DND-41 (cell line): ENCODE results near the gene ARHGAP18.
A peak's percentile ranks its signal among the peaks of the same experiment; 100 is the strongest.

Experiments used
- ATAC-seq: fragments of 200-7000 bp; cut with Tn5 transposase; 3 replicates; pipeline ENCODE4 v1.9.1; 2021; ENCODE audit warnings: low read depth; ENCODE audit not compliant: insufficient read depth
- DNase-seq: peaks from one replicate; pipeline ENCODE4 v3.0.0-alpha.2; 2020
- H2AFZ ChIP-seq: 2 replicates; pipeline ENCODE4 v1.6.0; 2012; ENCODE audit warnings: low read depth, low read length
- H3K27ac ChIP-seq: 2 replicates; pipeline ENCODE4 v1.5.1; 2012; ENCODE audit warnings: low read length, inconsistent platforms
- H3K27me3 ChIP-seq: fragments of 200-600 bp; sonication (generic); 2 replicates; pipeline ENCODE4 v1.6.0; 2012; ENCODE audit warnings: low read length, mild to moderate bottlenecking, inconsistent platforms; ENCODE audit not compliant: insufficient read depth, poor library complexity
- H3K36me3 ChIP-seq: 2 replicates; pipeline ENCODE4 v1.5.1; 2012; ENCODE audit warnings: low read length, inconsistent platforms; ENCODE audit not compliant: insufficient read depth
- H3K4me1 ChIP-seq: 2 replicates; pipeline ENCODE4 v1.5.1; 2012; ENCODE audit warnings: mild to moderate bottlenecking, low read length; ENCODE audit not compliant: insufficient read depth
- H3K4me2 ChIP-seq: 2 replicates; pipeline ENCODE4 v1.6.0; 2012; ENCODE audit warnings: mild to moderate bottlenecking, moderate library complexity, low read length, inconsistent platforms; ENCODE audit not compliant: insufficient read depth
- H3K4me3 ChIP-seq, 2 experiments: fragments of 200-600 bp in 1 of 2; shearing (Covaris generic) in 1 of 2; 2 replicates each; pipeline ENCODE4 v1.5.1; 2012 to 2016; ENCODE audit warnings: inconsistent platforms in 2 of 2, low read length in 2 of 2, mild to moderate bottlenecking in 2 of 2, low read depth in 1 of 2, moderate library complexity in 1 of 2
- H3K79me2 ChIP-seq: 2 replicates; pipeline ENCODE4 v1.6.0; 2012; ENCODE audit warnings: low read length, inconsistent platforms; ENCODE audit not compliant: insufficient read depth
- H3K9ac ChIP-seq: 2 replicates; pipeline ENCODE4 v1.6.0; 2012; ENCODE audit warnings: low read depth, mild to moderate bottlenecking, inconsistent platforms, low read length, moderate library complexity
- H3K9me3 ChIP-seq: 2 replicates; pipeline ENCODE4 v1.5.1; 2012; ENCODE audit warnings: low read length, moderate library complexity, mild to moderate bottlenecking, inconsistent platforms; ENCODE audit not compliant: insufficient read depth, severe bottlenecking
- H4K20me1 ChIP-seq: 2 replicates; pipeline ENCODE4 v1.6.0; 2012; ENCODE audit warnings: low read length; ENCODE audit not compliant: insufficient read depth
- EZH2 ChIP-seq: IDR thresholded peaks from 3 replicates; pipeline ENCODE4 v1.6.1; 2012; ENCODE audit warnings: borderline replicate concordance, low read depth, mild to moderate bottlenecking, moderate library complexity, low read length, inconsistent platforms; ENCODE audit not compliant: severe bottlenecking
- TF ChIP-seq, protein P1 (sequence below): IDR thresholded peaks from 2 replicates; pipeline ENCODE4 v1.5.1; 2012; ENCODE audit warnings: borderline replicate concordance, low read length, moderate library complexity, mild to moderate bottlenecking; ENCODE audit not compliant: poor library complexity, severe bottlenecking; ENCODE audit errors: extremely low read depth

The ARHGAP18 gene

DNA sequence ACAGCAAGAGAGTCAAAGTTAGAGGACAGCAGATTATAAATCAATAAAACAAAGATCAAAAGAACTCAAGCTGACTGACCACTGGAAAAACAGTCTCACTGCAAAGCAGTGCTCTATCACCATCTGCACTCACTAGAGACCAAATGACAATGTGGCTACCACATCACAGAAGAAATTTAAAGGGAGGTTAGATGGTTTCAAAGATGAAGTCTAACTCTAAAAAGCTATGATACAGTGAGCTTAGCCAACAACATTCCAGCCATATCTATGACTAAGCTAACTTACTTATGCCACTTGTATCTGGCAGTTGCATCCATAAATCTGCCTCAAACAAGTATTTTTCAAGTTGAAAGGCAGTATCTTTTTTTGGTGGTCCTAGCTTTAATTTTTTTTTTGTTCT, 68.6 kb downstream of the ARHGAP18 start:
- Histone ChIP-seq H3K4me3 (no peak overlapping the region), H2AFZ (no peak overlapping the region), H3K4me1 (no peaks in the 10 kb centered on the region), H3K9ac (no peak overlapping the region), H3K27me3 (no peaks in the 10 kb centered on the region), H3K79me2 (no peaks in the 10 kb centered on the region), H3K27ac (no peak overlapping the region), H4K20me1 (no peaks in the 10 kb centered on the region), H3K9me3 (no peaks in the 10 kb centered on the region), H3K36me3 (0 out of 2 replicates have a peak, but pooled peaks cover 3% of the 10 kb centered on the region), H3K4me2 (no peak overlapping the region)
- no peak for TF ChIP-seq EZH2
- TF ChIP-seq, protein P1, sequence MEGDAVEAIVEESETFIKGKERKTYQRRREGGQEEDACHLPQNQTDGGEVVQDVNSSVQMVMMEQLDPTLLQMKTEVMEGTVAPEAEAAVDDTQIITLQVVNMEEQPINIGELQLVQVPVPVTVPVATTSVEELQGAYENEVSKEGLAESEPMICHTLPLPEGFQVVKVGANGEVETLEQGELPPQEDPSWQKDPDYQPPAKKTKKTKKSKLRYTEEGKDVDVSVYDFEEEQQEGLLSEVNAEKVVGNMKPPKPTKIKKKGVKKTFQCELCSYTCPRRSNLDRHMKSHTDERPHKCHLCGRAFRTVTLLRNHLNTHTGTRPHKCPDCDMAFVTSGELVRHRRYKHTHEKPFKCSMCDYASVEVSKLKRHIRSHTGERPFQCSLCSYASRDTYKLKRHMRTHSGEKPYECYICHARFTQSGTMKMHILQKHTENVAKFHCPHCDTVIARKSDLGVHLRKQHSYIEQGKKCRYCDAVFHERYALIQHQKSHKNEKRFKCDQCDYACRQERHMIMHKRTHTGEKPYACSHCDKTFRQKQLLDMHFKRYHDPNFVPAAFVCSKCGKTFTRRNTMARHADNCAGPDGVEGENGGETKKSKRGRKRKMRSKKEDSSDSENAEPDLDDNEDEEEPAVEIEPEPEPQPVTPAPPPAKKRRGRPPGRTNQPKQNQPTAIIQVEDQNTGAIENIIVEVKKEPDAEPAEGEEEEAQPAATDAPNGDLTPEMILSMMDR, result no peak
- no peak for DNase-seq
- ATAC-seq, result 0 out of 3 replicates have a peak, but pooled peaks have one; percentile 33

GRCh38 chr6:129638686-129639085, 71.3 kb downstream of the ARHGAP18 start:
- ATAC-seq (no peak), DNase-seq (no peak)
- 0 out of 2 replicates have a peak, but pooled peaks cover 3% of the 10 kb centered on the region for H3K36me3 ChIP-seq
- H3K27ac ChIP-seq, result no peak overlapping the region
- no peaks in the 10 kb centered on the region for H3K27me3 ChIP-seq
- no peaks in the 10 kb centered on the region for H3K9me3 ChIP-seq
- no peak overlapping the region for H3K4me3 ChIP-seq
- H3K79me2 ChIP-seq, result no peaks in the 10 kb centered on the region
- no peaks in the 10 kb centered on the region for H3K4me1 ChIP-seq
- no peaks in the 10 kb centered on the region for H4K20me1 ChIP-seq
- no peak overlapping the region for H3K9ac ChIP-seq
- no peak overlapping the region for H3K4me2 ChIP-seq
- no peak for TF ChIP-seq EZH2
- TF ChIP-seq, protein P1, result no peak
- no peak overlapping the region for H2AFZ ChIP-seq

GRCh38 chr6:129638055-129638684, 71.8 kb downstream of the ARHGAP18 start:
- Histone ChIP-seq H3K4me1 (no peaks in the 10 kb centered on the region), H3K79me2 (no peaks in the 10 kb centered on the region), H2AFZ (no peak overlapping the region), H3K27ac (no peak overlapping the region), H3K9ac (no peak overlapping the region), H3K9me3 (no peaks in the 10 kb centered on the region), H3K36me3 (0 out of 2 replicates have a peak, but pooled peaks cover 3% of the 10 kb centered on the region), H3K4me3 (no peak overlapping the region), H4K20me1 (no peaks in the 10 kb centered on the region), H3K27me3 (no peaks in the 10 kb centered on the region), H3K4me2 (no peak overlapping the region)
- ATAC-seq, result no peak
- no peak for DNase-seq
- TF ChIP-seq EZH2, result no peak
- TF ChIP-seq, protein P1, result no peak
